22Rv1 (cell line): ENCODE data around the gene RAP1GAP2.

Experiments used
- ZFX ChIP-seq: fragments of 450-650 bp; IDR thresholded peaks from 2 replicates; pipeline ENCODE4 v1.6.1; 2017; ENCODE audit warnings: antibody characterized with exemption, borderline replicate concordance
- TF ChIP-seq, protein P1 (sequence below): fragments of 450-650 bp; IDR thresholded peaks from 2 replicates; pipeline ENCODE4 v1.5.1; 2017; ENCODE audit warnings: mild to moderate bottlenecking

DNA sequence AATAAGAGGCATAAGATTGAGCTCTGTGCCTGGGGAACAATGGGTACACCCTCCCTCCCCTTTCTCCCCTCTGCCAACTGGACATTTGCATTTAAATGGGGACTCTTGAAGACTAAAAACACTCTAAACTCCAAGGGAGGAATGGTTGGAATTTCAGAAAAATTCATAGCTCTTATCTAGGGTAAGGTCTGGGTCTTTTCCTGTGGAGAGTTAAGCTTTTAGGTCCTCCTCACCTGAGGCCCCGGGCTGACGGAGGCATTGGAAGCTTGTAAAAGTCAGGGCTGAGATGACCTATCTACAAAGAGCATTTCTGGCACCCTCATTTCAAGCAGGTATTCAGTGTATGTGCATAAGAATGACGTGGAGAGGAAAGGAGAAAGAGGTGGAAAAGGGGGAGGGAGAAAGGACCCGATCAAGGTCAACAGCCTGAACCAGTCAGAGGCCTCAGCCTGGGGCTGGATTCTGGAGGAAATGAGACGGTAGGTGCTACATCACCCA is 78.0 kb downstream of the RAP1GAP2 start:
- TF ChIP-seq, protein P1, sequence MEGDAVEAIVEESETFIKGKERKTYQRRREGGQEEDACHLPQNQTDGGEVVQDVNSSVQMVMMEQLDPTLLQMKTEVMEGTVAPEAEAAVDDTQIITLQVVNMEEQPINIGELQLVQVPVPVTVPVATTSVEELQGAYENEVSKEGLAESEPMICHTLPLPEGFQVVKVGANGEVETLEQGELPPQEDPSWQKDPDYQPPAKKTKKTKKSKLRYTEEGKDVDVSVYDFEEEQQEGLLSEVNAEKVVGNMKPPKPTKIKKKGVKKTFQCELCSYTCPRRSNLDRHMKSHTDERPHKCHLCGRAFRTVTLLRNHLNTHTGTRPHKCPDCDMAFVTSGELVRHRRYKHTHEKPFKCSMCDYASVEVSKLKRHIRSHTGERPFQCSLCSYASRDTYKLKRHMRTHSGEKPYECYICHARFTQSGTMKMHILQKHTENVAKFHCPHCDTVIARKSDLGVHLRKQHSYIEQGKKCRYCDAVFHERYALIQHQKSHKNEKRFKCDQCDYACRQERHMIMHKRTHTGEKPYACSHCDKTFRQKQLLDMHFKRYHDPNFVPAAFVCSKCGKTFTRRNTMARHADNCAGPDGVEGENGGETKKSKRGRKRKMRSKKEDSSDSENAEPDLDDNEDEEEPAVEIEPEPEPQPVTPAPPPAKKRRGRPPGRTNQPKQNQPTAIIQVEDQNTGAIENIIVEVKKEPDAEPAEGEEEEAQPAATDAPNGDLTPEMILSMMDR, result no peak
- no peak for TF ChIP-seq ZFX
